Natural killer cell (primary cell): ENCODE data around the gene ZC3H7B. TPM values are rescaled to one million over a fixed set of nuclear protein-coding genes. Genes with fewer than 3 reads are reported as not detected.

Source experiments
- ATAC-seq, 3 donors: fragments of 150-1000 bp in 2 of 3; fragments of 200-7000 bp in 1 of 3; cut with Tn5 transposase; 1 replicate in 1 of 3; 2 replicates in 2 of 3; pipeline ENCODE4 v1.10.0; 2021; ENCODE audit warnings: mild to moderate bottlenecking in 2 of 3, moderate library complexity in 2 of 3
- DNase-seq, 2 donors: peaks; one replicate each; pipeline versions ENCODE4 v3.0.0 to v3.0.0-alpha.2; 2013 to 2021; ENCODE audit warnings: mixed read lengths in 1 of 2
- H3K27ac ChIP-seq: one replicate; pipeline ENCODE4 v1.5.1; 2013; ENCODE audit warnings: mild to moderate bottlenecking, low read length
- H3K27me3 ChIP-seq: one replicate; pipeline ENCODE4 v1.6.1; 2013; ENCODE audit warnings: low read length; ENCODE audit not compliant: control insufficient read depth, insufficient read depth
- H3K36me3 ChIP-seq: one replicate; pipeline ENCODE4 v1.6.1; 2013; ENCODE audit warnings: low read length; ENCODE audit not compliant: control insufficient read depth, insufficient read depth
- H3K4me1 ChIP-seq: one replicate; pipeline ENCODE4 v1.6.1; 2013; ENCODE audit warnings: low read length; ENCODE audit not compliant: control insufficient read depth, insufficient read depth
- H3K4me3 ChIP-seq: one replicate; pipeline ENCODE4 v1.5.1; 2013; ENCODE audit warnings: low read length
- H3K9me3 ChIP-seq: one replicate; pipeline ENCODE4 v1.6.1; 2013; ENCODE audit warnings: low read length; ENCODE audit not compliant: control insufficient read depth, insufficient read depth
- H3K27ac Mint-ChIP-seq, 2 donors: one replicate each; pipeline ENCODE4 v1.8.0; 2022; ENCODE audit warnings: mild to moderate bottlenecking in 2 of 2, mixed read lengths in 2 of 2, moderate library complexity in 1 of 2
- H3K27me3 Mint-ChIP-seq, 2 donors: one replicate each; pipeline ENCODE4 v1.8.0; 2022; ENCODE audit warnings: low read depth in 2 of 2, mixed read lengths in 2 of 2
- H3K36me3 Mint-ChIP-seq: one replicate; pipeline ENCODE4 v1.8.0; 2022; ENCODE audit warnings: mixed read lengths
- H3K4me1 Mint-ChIP-seq, 2 donors: one replicate each; pipeline ENCODE4 v1.8.0; 2022; ENCODE audit warnings: mixed read lengths in 2 of 2
- H3K4me3 Mint-ChIP-seq: one replicate; pipeline ENCODE4 v1.8.0; 2022; ENCODE audit warnings: mild to moderate bottlenecking, moderate library complexity, mixed read lengths
- H3K9me3 Mint-ChIP-seq, 2 donors: one replicate each; pipeline ENCODE4 v1.8.0; 2022; ENCODE audit warnings: mixed read lengths in 2 of 2
- CTCF ChIP-seq: fragments of 200-600 bp; IDR thresholded peaks from one replicate; pipeline ENCODE4 v1.8.0; 2022; ENCODE audit warnings: antibody characterized with exemption
- WGBS: methylation state at CpG from one replicate; pipeline ENCODE4 v1.1.7; 2013; ENCODE audit warnings: missing lambda C conversion rate; ENCODE audit not compliant: insufficient coverage; 5-methylcytosine and 5-hydroxymethylcytosine counted together
- intact Hi-C: fragments of 100-400 bp; cut with micrococcal nuclease; formaldehyde crosslinking; loops from one replicate; pipeline ENCODE4 v1.14.2; 2022
- total RNA-seq, 4 donors: library from RNA; stranded (reverse); fragments of 120-200 nt in 1 of 4; gene quantifications; one replicate each; pipeline versions ENCODE4 v1.2.3 to v1.2.4, GENCODE V29; 2013 to 2022

Gene ZC3H7B
- total RNA-seq, 3 donors from 2014 or later (not counting 1 experiment from before 2014, with no cell fraction given), result 33.9 to 40.3 (median 38.3) TPM

- no peak for TF ChIP-seq CTCF
- Mint-ChIP-seq H3K27ac (peak overlapping the region in 1 of 2 donors; percentile 20), H3K9me3 (no peaks in the 10 kb centered on the region), H3K4me1 (no peaks in the 10 kb centered on the region), H3K4me3 (no peak overlapping the region), H3K27me3 (no peaks in the 10 kb centered on the region), H3K36me3 (no peaks in the 10 kb centered on the region)
- Histone ChIP-seq H3K4me3 (no peak overlapping the region), H3K9me3 (no peaks in the 10 kb centered on the region), H3K27me3 (no peaks in the 10 kb centered on the region), H3K27ac (no peak overlapping the region), H3K4me1 (no peaks in the 10 kb centered on the region), H3K36me3 (peaks cover 76% of the 10 kb centered on the region)
- ATAC-seq (no peak), DNase-seq (no peak)
- intact Hi-C loops, result no loop called here
- 98% methylated on average over 18 of the region's 18 CpGs for WGBS
These were observed 45.9 kb downstream of the ZC3H7B start for GRCh38 chr22:41347066-41347859.

- H3K36me3 ChIP-seq, result peaks cover 74% of the 10 kb centered on the region
- no peaks in the 10 kb centered on the region for H3K4me1 Mint-ChIP-seq
- no peak for ATAC-seq
- no peaks in the 10 kb centered on the region for H3K9me3 ChIP-seq
- TF ChIP-seq CTCF, result no peak
- H3K27ac Mint-ChIP-seq, result no peak overlapping the region
- no peaks in the 10 kb centered on the region for H3K4me1 ChIP-seq
- no peaks in the 10 kb centered on the region for H3K36me3 Mint-ChIP-seq
- H3K9me3 Mint-ChIP-seq, result no peaks in the 10 kb centered on the region
- no peak overlapping the region for H3K4me3 Mint-ChIP-seq
- H3K27me3 Mint-ChIP-seq, result no peaks in the 10 kb centered on the region
- intact Hi-C loops, result no loop called here
- WGBS, result 98% methylated on average over 22 of the region's 22 CpGs
- no peaks in the 10 kb centered on the region for H3K27me3 ChIP-seq
- H3K4me3 ChIP-seq, result no peak overlapping the region
- DNase-seq, result no peak
- no peak overlapping the region for H3K27ac ChIP-seq
These were observed 47.7 kb downstream of the ZC3H7B start for GRCh38 chr22:41348964-41349484.

DNA sequence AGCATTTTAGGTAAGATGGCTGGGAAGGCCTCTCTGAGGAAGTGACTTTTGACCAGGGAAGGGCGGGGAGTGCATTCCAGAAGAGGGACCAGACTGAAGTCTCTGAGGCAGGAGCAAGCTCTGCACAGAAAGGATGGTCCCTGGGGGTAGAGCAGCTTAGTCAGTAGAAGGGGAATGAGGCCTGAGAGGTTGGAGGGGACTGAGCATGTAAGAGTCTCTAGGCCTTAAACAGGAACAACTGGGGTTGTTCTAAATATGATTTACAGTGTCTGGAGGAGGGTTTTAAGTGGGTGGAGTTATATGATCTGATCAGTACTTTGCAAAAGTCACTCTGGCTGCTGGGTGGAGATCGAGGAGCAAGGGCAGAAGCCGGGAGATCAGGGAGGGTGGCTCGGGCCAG lies 48.8 kb downstream of the ZC3H7B start:
- no peaks in the 10 kb centered on the region for H3K36me3 Mint-ChIP-seq
- Histone ChIP-seq H3K36me3 (peaks cover 77% of the 10 kb centered on the region), H3K27ac (no peak overlapping the region), H3K27me3 (no peaks in the 10 kb centered on the region), H3K4me3 (no peak overlapping the region), H3K9me3 (no peaks in the 10 kb centered on the region), H3K4me1 (no peaks in the 10 kb centered on the region)
- DNase-seq, result no peak
- intact Hi-C loops, result no loop called here
- no peak for ATAC-seq
- 97% methylated on average over 4 of the region's 4 CpGs for WGBS
- H3K27me3 Mint-ChIP-seq, result no peaks in the 10 kb centered on the region
- no peaks in the 10 kb centered on the region for H3K4me1 Mint-ChIP-seq
- H3K27ac Mint-ChIP-seq, result peak overlapping the region in 1 of 2 donors; percentile 23
- no peak overlapping the region for H3K4me3 Mint-ChIP-seq
- no peaks in the 10 kb centered on the region for H3K9me3 Mint-ChIP-seq
- TF ChIP-seq CTCF, result no peak
